Pancreas (tissue), 10 donors: ENCODE results near the gene RITA1. TPM values are rescaled to one million over a fixed set of nuclear protein-coding genes. Genes with fewer than 3 reads are reported as not detected.
A peak's percentile ranks its signal among the peaks of the same experiment; 100 is the strongest.

ENCODE experiments used
- ATAC-seq, 4 donors: fragments of 200-7000 bp; cut with Tn5 transposase; one replicate each; pipeline versions ENCODE4 v1.8.0 to v1.9.1; 2020; ENCODE audit warnings: mild to moderate bottlenecking in 4 of 4, moderate library complexity in 4 of 4
- DNase-seq, 6 donors: peaks; one replicate each; pipeline ENCODE4 v3.0.0-alpha.2; 2020
- FAIRE-seq: peaks from 2 replicates; lab custom pipeline; 2012; peaks lifted over from hg19 to GRCh38; lab: Jason Lieb, UNC
- H3K27ac ChIP-seq, 4 donors: fragments of 200-600 bp; sonication (generic); 1 replicate in 3 of 4; 2 replicates in 1 of 4; pipeline versions ENCODE4 v1.5.0 to v1.8.0; 2020
- H3K27me3 ChIP-seq, 4 donors: fragments of 200-600 bp; one replicate each; pipeline ENCODE4 v1.8.0; 2021
- H3K36me3 ChIP-seq, 3 donors: fragments of 200-600 bp; sonication (generic) in 1 of 3; one replicate each; pipeline versions ENCODE4 v1.5.0 to v1.8.0; 2020 to 2021
- H3K4me1 ChIP-seq, 3 donors: fragments of 200-600 bp; one replicate each; pipeline ENCODE4 v1.8.0; 2021
- H3K4me3 ChIP-seq, 4 donors: fragments of 200-600 bp; sonication (generic) in 2 of 4; one replicate each; pipeline versions ENCODE4 v1.5.0 to v1.8.0; 2020 to 2021
- H3K9me3 ChIP-seq, 4 donors: fragments of 200-600 bp; one replicate each; pipeline ENCODE4 v1.8.0; 2021
- CTCF ChIP-seq, 4 donors: fragments of 200-600 bp; sonication (generic) in 3 of 4; IDR thresholded peaks; one replicate each; pipeline versions ENCODE4 v1.5.0 to v1.8.0; 2021; ENCODE audit warnings: antibody characterized with exemption in 4 of 4
- WGBS, 2 donors: extraction: QIAGEN DNeasy Blood & Tissue Kit; methylation state at CpG; one replicate each; pipeline ENCODE4 v1.1.7; 2013; 5-methylcytosine and 5-hydroxymethylcytosine counted together
- intact Hi-C, 3 donors: fragments of 100-400 bp; cut with DNase I; formaldehyde crosslinking; loops; one replicate each; pipeline versions ENCODE4 v1.11.1 to v1.14.2; 2022
- polyA plus RNA-seq, 2 donors: library from polyadenylated mRNA; stranded (reverse); fragments of 200-250 nt; gene quantifications; one replicate each; pipeline ENCODE4 v1.2.3, GENCODE V29; 2013
- total RNA-seq, 6 donors: library from RNA; stranded (reverse); fragmentation: NEBNext Ultra II Directional in 4 of 6; extraction: Animal tissue kit (Norgen Biotek cat#: 25700) in 4 of 6; gene quantifications; one replicate each; pipeline versions ENCODE4 v1.2.1 to v1.2.4, GENCODE V29; 2021 to 2023
- donor health status: healthy with polysubstance abuse.
- donor health status: DM: no; HTN: no; CAD: no; lungs with moderate emphysema.
- donor health status: DM: no; HTN: no; CAD: no.
- donor health status: control.
- donor health status: control.
- donor health status: Bipolar disorder and iron deficiency.
- donor health status: DM: yes; HTN: yes; CAD: no.
- donor health status: DM: no; HTN: no; CAD: no.
- donor health status: DM: no; HTN: no; CAD: no.
- donor health status: DM: yes; HTN: yes; CAD: no.

The RITA1 gene
- total RNA-seq (1 to 10 TPM; 4.8 to 8.6 (median 5.4) TPM), polyA plus RNA-seq (1 to 10 TPM; 5.0 to 8.9 TPM)

GRCh38 chr12:113185180-113186032, at the start of gene RITA1, which contains the start of gene DDX54:
RITA1 (plus strand) TSS chr12:113185721; CDS start chr12:113186747, 1,026 bp downstream.
DDX54 (minus strand) TSS chr12:113185478; CDS start chr12:113185451, 27 bp downstream.
- DNase-seq = peak; percentile 74 to 95 (median 86)
- intact Hi-C loops = no loop called here
- Histone ChIP-seq H3K4me1 (peaks cover 4 to 13% (median 8%) of the 10 kb centered on the region in 3 donors), H3K9me3 (no peaks in the 10 kb centered on the region), H3K27me3 (no peaks in the 10 kb centered on the region), H3K27ac (peak within 1 kb of the TSS; percentile 87 to 99 (median 94)), H3K4me3 (peak within 1 kb of the TSS; percentile 68 to 100 (median 91)), H3K36me3 (peaks cover 0 to 3% (median under 1%) of the 10 kb centered on the region in 3 donors)
- no peak for FAIRE-seq
- no peak for TF ChIP-seq CTCF (IDR thresholded peaks at IDR 0.05)
- WGBS, 2 donors = 0 to 1% methylated on average over 80 to 89 of the region's 89 CpGs
- ATAC-seq = peak; percentile 88 to 95 (median 90)

GRCh38 chr12:113136128-113136989, 49.2 kb upstream of the RITA1 start:
- TF ChIP-seq CTCF (IDR thresholded peaks at IDR 0.05) = no peak
- FAIRE-seq = no peak
- DNase-seq = no peak
- H3K9me3 ChIP-seq = no peaks in the 10 kb centered on the region
- intact Hi-C loops = no loop called here
- no peaks in the 10 kb centered on the region for H3K4me1 ChIP-seq
- peak overlapping the region in 2 of 4 donors; percentile 36 to 39 for H3K4me3 ChIP-seq
- 27 to 29% methylated on average over 21 of the region's 21 CpGs for WGBS, 2 donors
- peak overlapping the region in 2 of 4 donors; percentile 33 to 51 for H3K27ac ChIP-seq
- ATAC-seq = peak in 3 of 4 donors; percentile 41 to 69 (median 63)
- H3K27me3 ChIP-seq = no peaks in the 10 kb centered on the region
- no peaks in the 10 kb centered on the region for H3K36me3 ChIP-seq

- 74 to 87% methylated on average over 6 of the region's 6 CpGs for WGBS, 2 donors
- Histone ChIP-seq H3K4me3 (no peak overlapping the region), H3K36me3 (no peaks in the 10 kb centered on the region), H3K27ac (no peak overlapping the region), H3K4me1 (no peaks in the 10 kb centered on the region), H3K9me3 (no peaks in the 10 kb centered on the region), H3K27me3 (no peaks in the 10 kb centered on the region)
- FAIRE-seq (no peak), DNase-seq (no peak), ATAC-seq (peak in 1 of 4 donors; percentile 26)
- TF ChIP-seq CTCF (IDR thresholded peaks at IDR 0.05) = no peak
- intact Hi-C loops = no loop called here
Observed at GRCh38 chr12:113136990-113137511, 48.5 kb upstream of the RITA1 start.

GRCh38 chr12:113137861-113138783, 47.4 kb upstream of the RITA1 start:
- Histone ChIP-seq H3K27ac (no peak overlapping the region), H3K27me3 (no peaks in the 10 kb centered on the region), H3K4me1 (no peaks in the 10 kb centered on the region), H3K36me3 (no peaks in the 10 kb centered on the region), H3K9me3 (no peaks in the 10 kb centered on the region), H3K4me3 (no peak overlapping the region)
- peak in 1 of 6 donors; percentile 27 for DNase-seq
- ATAC-seq = no peak
- intact Hi-C loops = no loop called here
- TF ChIP-seq CTCF (IDR thresholded peaks at IDR 0.05) = no peak
- WGBS, 2 donors = 79 to 84% methylated on average over 12 of the region's 12 CpGs
- no peak for FAIRE-seq
